ENCODE results near the gene TBX6.

TBX6 gene

GRCh38 chr16:30113031-30113710 is 21.4 kb upstream of the TBX6 start, which contains the start of gene GDPD3:
Gene GDPD3, minus strand, starts transcription at chr16:30113537. Its CDS starts 59 bp downstream, at chr16:30113478.
- no peak for DNase-seq

- DNase-seq = peak; percentile 61
These were observed 20.7 kb upstream of the TBX6 start for GRCh38 chr16:30112197-30113030.

GRCh38 chr16:30110661-30111060 is 18.9 kb upstream of the TBX6 start:
- DNase-seq = no peak

- no peak for DNase-seq
These were observed 16.5 kb upstream of the TBX6 start for GRCh38 chr16:30108059-30108850.

- no peak for DNase-seq
These were observed 12.8 kb upstream of the TBX6 start for GRCh38 chr16:30104492-30104891.

GRCh38 chr16:30104090-30104489 is 12.4 kb upstream of the TBX6 start:
- no peak for DNase-seq

GRCh38 chr16:30096862-30097563 is 5.3 kb upstream of the TBX6 start:
- DNase-seq = no peak

GRCh38 chr16:30096105-30096861 is 4.6 kb upstream of the TBX6 start, which contains the start of gene YPEL3:
Gene YPEL3, minus strand, starts transcription at chr16:30096213. Its CDS starts 731 bp downstream, at chr16:30095482.
- DNase-seq = peak; percentile 89

GRCh38 chr16:30095166-30096078 is 3.7 kb upstream of the TBX6 start:
- peak; percentile 52 for DNase-seq

- DNase-seq = no peak
These were observed 2.9 kb upstream of the TBX6 start for GRCh38 chr16:30094541-30095165.

- peak; percentile 69 for DNase-seq
These were observed 768 bp upstream of the TBX6 start for GRCh38 chr16:30092373-30093010.

- DNase-seq = no peak
These were observed 953 bp downstream of the TBX6 start for GRCh38 chr16:30090610-30091331.

GRCh38 chr16:30088832-30089624 is 2.7 kb downstream of the TBX6 start:
- DNase-seq = no peak

GRCh38 chr16:30088237-30088831 is 3.4 kb downstream of the TBX6 start:
- DNase-seq = no peak

- DNase-seq = no peak
These were observed 4.4 kb downstream of the TBX6 start for GRCh38 chr16:30087181-30087898.

GRCh38 chr16:30086291-30087140 is 5.2 kb downstream of the TBX6 start:
- DNase-seq = no peak

Measured in activated T-cell treated with anti-CD3 and anti-CD28 coated beads, Interleukin-2, amount 50 U/mL, for 1 hour (primary cell).